Measurements from ENCODE around the gene PLRG1.

Gene PLRG1

DNA sequence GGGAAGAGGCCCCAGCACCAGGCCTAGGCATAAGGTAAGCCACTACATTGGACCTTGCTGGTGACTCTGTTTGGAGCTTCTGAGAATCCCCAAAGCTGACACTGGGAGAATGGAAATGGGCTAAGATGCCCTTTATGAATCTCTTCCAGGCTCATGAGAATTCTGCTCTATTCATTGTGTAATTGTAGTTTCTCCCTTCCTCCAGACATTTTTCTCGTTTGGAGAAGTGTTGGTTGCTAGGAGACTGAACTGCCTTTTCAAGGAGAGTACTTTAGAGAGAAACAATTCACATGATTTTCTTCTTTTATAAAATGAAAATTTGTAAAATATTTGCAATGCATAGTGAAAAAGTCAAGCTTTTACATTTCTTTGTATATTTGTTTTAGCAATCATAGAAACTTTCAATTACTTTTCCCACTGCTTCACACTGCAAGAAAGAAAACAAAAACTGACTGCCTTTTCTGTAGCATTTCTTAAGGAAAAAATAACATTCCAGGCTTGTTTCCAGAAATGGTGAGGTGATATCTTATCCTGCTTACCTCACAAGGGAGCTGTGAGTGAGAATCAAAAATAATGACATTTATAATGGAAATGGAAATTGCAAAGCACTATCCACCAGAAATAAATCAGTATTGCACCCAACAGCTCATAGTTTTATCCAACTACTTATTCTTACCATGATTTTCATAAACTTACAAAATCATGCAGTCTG, 33.7 kb downstream of the PLRG1 start:
- H3K27ac ChIP-seq: no peak overlapping the region
- TF ChIP-seq ZFX (IDR thresholded peaks at IDR 0.05): no peak
- TF ChIP-seq, protein P1, sequence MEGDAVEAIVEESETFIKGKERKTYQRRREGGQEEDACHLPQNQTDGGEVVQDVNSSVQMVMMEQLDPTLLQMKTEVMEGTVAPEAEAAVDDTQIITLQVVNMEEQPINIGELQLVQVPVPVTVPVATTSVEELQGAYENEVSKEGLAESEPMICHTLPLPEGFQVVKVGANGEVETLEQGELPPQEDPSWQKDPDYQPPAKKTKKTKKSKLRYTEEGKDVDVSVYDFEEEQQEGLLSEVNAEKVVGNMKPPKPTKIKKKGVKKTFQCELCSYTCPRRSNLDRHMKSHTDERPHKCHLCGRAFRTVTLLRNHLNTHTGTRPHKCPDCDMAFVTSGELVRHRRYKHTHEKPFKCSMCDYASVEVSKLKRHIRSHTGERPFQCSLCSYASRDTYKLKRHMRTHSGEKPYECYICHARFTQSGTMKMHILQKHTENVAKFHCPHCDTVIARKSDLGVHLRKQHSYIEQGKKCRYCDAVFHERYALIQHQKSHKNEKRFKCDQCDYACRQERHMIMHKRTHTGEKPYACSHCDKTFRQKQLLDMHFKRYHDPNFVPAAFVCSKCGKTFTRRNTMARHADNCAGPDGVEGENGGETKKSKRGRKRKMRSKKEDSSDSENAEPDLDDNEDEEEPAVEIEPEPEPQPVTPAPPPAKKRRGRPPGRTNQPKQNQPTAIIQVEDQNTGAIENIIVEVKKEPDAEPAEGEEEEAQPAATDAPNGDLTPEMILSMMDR (conservative IDR thresholded peaks at IDR 0.05): no peak

DNA sequence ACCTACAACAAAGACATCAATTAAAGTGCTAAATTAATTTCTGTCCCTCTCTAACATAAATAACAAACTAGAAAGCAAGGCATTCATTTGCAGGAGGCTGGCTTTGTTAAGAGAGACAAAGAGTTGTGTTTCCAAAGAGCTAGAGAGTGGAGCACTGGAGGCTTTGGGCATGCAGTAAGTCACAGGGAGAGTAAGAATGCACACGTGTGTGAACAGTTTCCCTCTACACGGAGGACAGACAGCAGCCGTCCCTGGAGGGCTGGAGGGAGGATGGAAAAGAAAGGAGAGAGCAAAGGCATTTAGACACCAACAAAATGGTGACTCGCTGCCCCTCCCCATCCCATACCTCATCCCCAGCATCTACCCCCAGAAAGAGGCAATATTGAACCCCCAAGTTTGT, 38.2 kb downstream of the PLRG1 start:
- H3K27ac ChIP-seq: no peak overlapping the region
- TF ChIP-seq ZFX (IDR thresholded peaks at IDR 0.05): no peak
- TF ChIP-seq, protein P1 (conservative IDR thresholded peaks at IDR 0.05): no peak

DNA sequence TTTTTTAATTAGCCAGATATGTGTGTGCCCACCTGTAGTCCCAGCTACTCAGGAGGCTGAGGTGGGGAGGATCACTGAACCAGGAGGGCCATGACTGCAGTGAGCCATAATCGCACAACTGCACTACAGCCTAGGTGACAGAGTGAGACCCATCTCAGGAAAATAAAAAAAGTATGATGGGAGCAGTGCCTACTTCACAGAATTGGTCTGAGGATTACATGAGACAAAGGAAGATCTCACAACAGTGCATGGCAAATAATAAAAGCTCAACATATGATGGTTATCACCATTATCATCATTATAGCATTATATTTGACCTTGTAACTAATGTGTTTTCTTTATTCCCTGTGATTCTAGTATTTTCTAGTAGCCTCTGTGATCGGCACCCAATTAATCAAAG, 38.7 kb downstream of the PLRG1 start:
- TF ChIP-seq ZFX (IDR thresholded peaks at IDR 0.05): no peak
- TF ChIP-seq, protein P1 (conservative IDR thresholded peaks at IDR 0.05): no peak

DNA sequence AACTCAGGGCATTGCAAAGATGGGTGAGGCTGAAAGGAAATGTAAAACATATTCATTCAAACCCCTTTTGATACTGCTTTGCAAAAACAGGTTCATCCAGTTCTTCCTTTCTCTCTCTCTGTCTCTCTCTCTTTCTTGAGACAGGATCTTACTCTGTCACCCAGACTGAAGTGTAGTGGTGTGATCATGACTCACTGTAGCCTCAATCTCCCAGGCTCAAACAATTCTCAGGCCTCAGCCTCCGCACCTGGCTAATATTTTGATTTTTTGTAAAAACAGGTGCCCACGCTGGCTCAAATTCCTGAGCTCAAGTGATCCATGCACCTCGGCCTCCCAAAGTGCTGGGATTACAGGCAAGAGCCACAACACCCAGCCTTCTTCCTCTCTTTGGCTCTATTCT, 43.0 kb downstream of the PLRG1 start:
- TF ChIP-seq ZFX (IDR thresholded peaks at IDR 0.05): no peak
- TF ChIP-seq, protein P1 (conservative IDR thresholded peaks at IDR 0.05): no peak

More for the DNA sequence above, 38.7 kb downstream of the PLRG1 start:
- no peak overlapping the region for H3K27ac ChIP-seq

DNA sequence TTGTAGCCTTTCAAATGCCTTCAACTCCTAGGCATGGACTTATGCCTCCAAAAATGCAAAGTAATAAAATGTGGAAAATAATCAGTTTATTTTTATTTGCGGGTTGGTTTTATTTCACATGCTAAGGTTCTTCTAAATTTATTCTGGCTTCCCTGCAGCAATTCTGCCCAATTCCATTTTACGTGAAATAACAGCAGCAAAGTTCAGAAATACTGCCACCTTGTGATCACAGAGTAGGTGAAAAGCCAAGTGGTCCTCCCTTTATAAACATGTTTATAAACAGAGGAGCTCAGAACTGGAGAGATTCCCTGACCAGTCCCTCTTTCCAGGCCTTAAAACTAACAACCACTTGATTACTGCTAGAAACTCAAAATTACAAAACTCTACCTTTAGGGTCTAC, 43.9 kb downstream of the PLRG1 start:
- no peak overlapping the region for H3K27ac ChIP-seq

More for the DNA sequence above, 43.0 kb downstream of the PLRG1 start:
- no peak overlapping the region for H3K27ac ChIP-seq

DNA sequence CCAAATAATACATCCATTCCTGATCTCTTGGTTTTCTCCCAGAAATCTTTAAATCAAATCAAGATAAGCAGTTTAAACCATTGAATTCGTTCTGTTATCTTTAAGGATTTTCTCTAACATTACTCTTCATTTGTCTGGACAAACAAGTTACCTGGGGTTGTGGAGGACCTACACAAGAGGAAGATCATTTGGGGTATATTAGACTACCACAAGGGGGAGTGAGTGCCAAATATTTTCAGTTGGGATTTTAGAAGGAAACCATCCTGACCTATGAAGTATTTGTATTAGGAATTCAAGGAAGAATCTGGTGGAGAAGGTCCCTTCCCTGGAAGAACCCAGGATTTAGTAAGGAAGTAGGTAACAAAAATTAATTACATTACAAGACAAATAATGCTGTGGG, 46.6 kb downstream of the PLRG1 start:
- H3K27ac ChIP-seq: no peak overlapping the region
- no peak for TF ChIP-seq ZFX (IDR thresholded peaks at IDR 0.05)
- TF ChIP-seq, protein P1 (conservative IDR thresholded peaks at IDR 0.05): peak; percentile 60

More for the DNA sequence above, 43.9 kb downstream of the PLRG1 start:
- no peak for TF ChIP-seq ZFX (IDR thresholded peaks at IDR 0.05)
- TF ChIP-seq, protein P1 (conservative IDR thresholded peaks at IDR 0.05): peak; percentile 57

DNA sequence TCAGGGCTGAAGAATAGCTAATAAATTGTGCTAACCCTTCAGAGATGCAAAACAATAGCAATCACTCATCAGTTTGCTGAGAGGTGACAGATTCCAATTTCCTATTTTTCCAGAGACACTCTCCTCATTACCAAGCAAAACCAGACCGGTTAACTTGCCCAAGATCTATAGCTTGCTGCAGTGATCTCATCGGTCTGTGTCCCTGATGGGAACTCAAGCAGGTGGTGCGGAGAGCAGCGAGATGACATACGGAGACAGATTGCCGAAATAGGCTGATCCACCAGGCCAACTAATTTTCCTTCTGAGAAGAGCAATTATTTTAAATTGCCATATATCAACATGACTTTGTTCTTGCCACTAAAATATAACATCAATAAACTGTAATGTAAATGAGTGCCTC, 48.1 kb downstream of the PLRG1 start:
- no peak overlapping the region for H3K27ac ChIP-seq
- TF ChIP-seq, protein P1 (conservative IDR thresholded peaks at IDR 0.05): no peak
